Suprapubic skin (tissue), 4 donors: ENCODE measurements around the gene PDE4B. TPM values are rescaled to one million over a fixed set of nuclear protein-coding genes. Genes with fewer than 3 reads are reported as not detected.

Experiments
- DNase-seq, 2 donors: peaks; one replicate each; pipeline ENCODE4 v3.0.0-alpha.2; 2019; ENCODE audit warnings: low spot score in 2 of 2
- H3K27ac ChIP-seq: fragments of 200-600 bp; sonication (generic); one replicate; pipeline ENCODE4 v1.5.1; 2019
- H3K27me3 ChIP-seq: fragments of 200-600 bp; sonication (generic); one replicate; pipeline ENCODE4 v1.5.1; 2019
- H3K36me3 ChIP-seq: fragments of 200-600 bp; sonication (generic); one replicate; pipeline ENCODE4 v1.5.1; 2019
- H3K4me1 ChIP-seq: fragments of 200-600 bp; sonication (generic); one replicate; pipeline ENCODE4 v1.5.1; 2019
- H3K4me3 ChIP-seq: fragments of 200-600 bp; sonication (generic); one replicate; pipeline ENCODE4 v1.5.1; 2019; ENCODE audit warnings: mild to moderate bottlenecking
- H3K9me3 ChIP-seq: fragments of 200-600 bp; sonication (generic); one replicate; pipeline ENCODE4 v1.5.1; 2019
- EP300 ChIP-seq: sonication (generic); formaldehyde crosslinking; IDR thresholded peaks from one replicate; pipeline ENCODE4 v1.6.1; 2017; ENCODE audit warnings: antibody characterized with exemption
- POLR2A ChIP-seq, 2 donors: fragments of 450-650 bp; IDR thresholded peaks; one replicate each; pipeline ENCODE4 v1.6.1; 2017; ENCODE audit warnings: antibody characterized with exemption in 2 of 2, mild to moderate bottlenecking in 2 of 2, moderate library complexity in 2 of 2
- POLR2AphosphoS5 ChIP-seq, 3 donors: sonication (generic); formaldehyde crosslinking; IDR thresholded peaks; one replicate each; pipeline ENCODE4 v1.6.1; 2017; ENCODE audit warnings: antibody characterized with exemption in 3 of 3
- WGBS: methylation state at CpG from one replicate; pipeline ENCODE4 v1.1.5; 2018; 5-methylcytosine and 5-hydroxymethylcytosine counted together
- total RNA-seq, 4 donors: library from RNA; depleted of rRNA; stranded (reverse); fragments of >200 nt; gene quantifications; one replicate each; pipeline ENCODE4 v1.1.0, GENCODE V29; 2016
- TF ChIP-seq, protein P1 (sequence below), 2 donors: fragments of 200-600 bp in 1 of 2; fragments of 450-650 bp in 1 of 2; sonication (generic) in 1 of 2; IDR thresholded peaks; one replicate each; pipeline ENCODE4 v1.5.1; 2016 to 2019; ENCODE audit warnings: antibody characterized with exemption in 2 of 2, mild to moderate bottlenecking in 1 of 2, moderate library complexity in 1 of 2

The PDE4B gene
- total RNA-seq, 4 donors from 2014 or later, result 14.2 to 27.6 (median 16.7) TPM

DNA sequence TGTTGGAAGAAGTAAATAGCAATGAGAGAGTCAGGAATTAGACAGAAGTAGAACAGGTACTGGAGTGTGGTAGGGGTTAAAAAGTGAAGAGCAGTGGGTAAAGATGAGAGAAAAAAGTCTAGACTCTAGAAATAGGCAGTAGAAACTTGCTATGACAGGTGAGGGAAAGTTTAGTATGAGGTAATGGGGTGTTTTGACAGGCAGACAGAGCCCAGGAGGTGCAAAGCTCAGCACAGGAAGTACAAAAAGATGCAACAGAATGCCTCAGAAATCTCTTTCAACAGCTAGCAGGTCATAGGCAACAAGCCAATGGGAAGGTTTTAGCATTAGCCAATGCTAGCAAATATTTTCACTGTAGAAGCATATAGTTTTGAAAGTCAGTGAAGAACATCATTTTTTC is 422.2 kb downstream of the PDE4B start:
- no peak for DNase-seq
- Histone ChIP-seq H3K36me3 (no peaks in the 10 kb centered on the region), H3K27me3 (no peaks in the 10 kb centered on the region), H3K27ac (no peak overlapping the region), H3K4me1 (no peaks in the 10 kb centered on the region), H3K4me3 (no peak overlapping the region), H3K9me3 (no peaks in the 10 kb centered on the region)
- TF ChIP-seq, protein P1, sequence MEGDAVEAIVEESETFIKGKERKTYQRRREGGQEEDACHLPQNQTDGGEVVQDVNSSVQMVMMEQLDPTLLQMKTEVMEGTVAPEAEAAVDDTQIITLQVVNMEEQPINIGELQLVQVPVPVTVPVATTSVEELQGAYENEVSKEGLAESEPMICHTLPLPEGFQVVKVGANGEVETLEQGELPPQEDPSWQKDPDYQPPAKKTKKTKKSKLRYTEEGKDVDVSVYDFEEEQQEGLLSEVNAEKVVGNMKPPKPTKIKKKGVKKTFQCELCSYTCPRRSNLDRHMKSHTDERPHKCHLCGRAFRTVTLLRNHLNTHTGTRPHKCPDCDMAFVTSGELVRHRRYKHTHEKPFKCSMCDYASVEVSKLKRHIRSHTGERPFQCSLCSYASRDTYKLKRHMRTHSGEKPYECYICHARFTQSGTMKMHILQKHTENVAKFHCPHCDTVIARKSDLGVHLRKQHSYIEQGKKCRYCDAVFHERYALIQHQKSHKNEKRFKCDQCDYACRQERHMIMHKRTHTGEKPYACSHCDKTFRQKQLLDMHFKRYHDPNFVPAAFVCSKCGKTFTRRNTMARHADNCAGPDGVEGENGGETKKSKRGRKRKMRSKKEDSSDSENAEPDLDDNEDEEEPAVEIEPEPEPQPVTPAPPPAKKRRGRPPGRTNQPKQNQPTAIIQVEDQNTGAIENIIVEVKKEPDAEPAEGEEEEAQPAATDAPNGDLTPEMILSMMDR (IDR thresholded peaks at IDR 0.05), result no peak
- TF ChIP-seq POLR2A (IDR thresholded peaks at IDR 0.05) (no peak), POLR2AphosphoS5 (IDR thresholded peaks at IDR 0.05) (no peak), EP300 (no peak)

DNA sequence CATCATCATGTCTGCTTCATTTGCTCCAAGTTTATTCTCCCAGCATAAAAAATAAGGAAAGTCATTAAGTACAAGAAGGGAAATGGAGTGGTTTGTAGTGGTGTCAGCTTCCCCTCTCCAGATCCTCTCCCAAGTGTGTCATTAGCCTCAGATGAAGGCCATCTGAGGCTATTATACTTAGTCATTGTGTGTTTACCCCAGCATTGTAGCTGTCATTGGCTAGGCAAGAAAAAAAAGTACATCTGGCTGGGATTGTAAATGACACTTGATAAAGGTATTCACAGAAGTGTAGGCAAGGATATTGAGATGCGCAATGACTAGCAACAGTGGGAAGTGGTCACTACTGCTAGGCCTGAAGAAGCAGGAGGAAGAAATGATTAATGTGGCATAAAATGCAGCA is 424.3 kb downstream of the PDE4B start:
- H3K4me3 ChIP-seq, result no peak overlapping the region
- no peaks in the 10 kb centered on the region for H3K27me3 ChIP-seq
- no peak for DNase-seq
- WGBS, result 93% methylated on average over 1 of the region's 1 CpG
- H3K4me1 ChIP-seq, result no peaks in the 10 kb centered on the region
- no peaks in the 10 kb centered on the region for H3K36me3 ChIP-seq
- H3K9me3 ChIP-seq, result no peaks in the 10 kb centered on the region
- TF ChIP-seq EP300 (no peak), POLR2AphosphoS5 (IDR thresholded peaks at IDR 0.05) (no peak), POLR2A (IDR thresholded peaks at IDR 0.05) (no peak)
- TF ChIP-seq, protein P1 (IDR thresholded peaks at IDR 0.05), result no peak
- H3K27ac ChIP-seq, result no peak overlapping the region

DNA sequence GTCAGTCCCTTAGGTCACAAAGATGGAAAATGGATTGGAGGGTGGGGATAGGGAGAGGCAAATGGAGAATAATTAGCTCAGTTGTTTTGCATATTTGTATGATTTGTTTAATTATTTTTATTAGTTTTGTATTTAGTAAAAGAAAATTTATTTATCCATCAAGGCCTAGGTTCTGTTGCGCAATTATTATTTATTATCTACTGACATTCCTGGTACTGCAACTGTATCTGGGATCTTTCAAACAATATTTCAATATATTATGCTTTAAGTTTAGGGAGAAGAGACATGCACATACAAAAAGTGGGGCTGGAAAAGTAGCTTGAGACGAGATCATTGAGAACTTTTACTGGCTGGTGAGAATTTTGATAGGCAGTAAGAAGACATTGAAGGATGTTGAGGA is 424.9 kb downstream of the PDE4B start:
- H3K27ac ChIP-seq, result no peak overlapping the region
- H3K27me3 ChIP-seq, result no peaks in the 10 kb centered on the region
- H3K4me1 ChIP-seq, result no peaks in the 10 kb centered on the region
- DNase-seq, result no peak
- no peaks in the 10 kb centered on the region for H3K9me3 ChIP-seq
- 95% methylated on average over 2 of the region's 2 CpGs for WGBS
- no peak for TF ChIP-seq POLR2A (IDR thresholded peaks at IDR 0.05)
- TF ChIP-seq POLR2AphosphoS5 (IDR thresholded peaks at IDR 0.05), result no peak
- H3K4me3 ChIP-seq, result no peak overlapping the region
- no peaks in the 10 kb centered on the region for H3K36me3 ChIP-seq

GRCh38 chr1:66220477-66220876 is 427.8 kb downstream of the PDE4B start:
- WGBS, result 4% methylated on average over 1 of the region's 1 CpG
- H3K27ac ChIP-seq, result no peak overlapping the region
- TF ChIP-seq POLR2AphosphoS5 (IDR thresholded peaks at IDR 0.05) (no peak), POLR2A (IDR thresholded peaks at IDR 0.05) (no peak), EP300 (no peak)
- TF ChIP-seq, protein P1 (IDR thresholded peaks at IDR 0.05), result no peak
- no peaks in the 10 kb centered on the region for H3K9me3 ChIP-seq
- no peak overlapping the region for H3K4me3 ChIP-seq
- no peaks in the 10 kb centered on the region for H3K4me1 ChIP-seq
- no peaks in the 10 kb centered on the region for H3K36me3 ChIP-seq
- peaks cover 4% of the 10 kb centered on the region for H3K27me3 ChIP-seq
- no peak for DNase-seq

DNA sequence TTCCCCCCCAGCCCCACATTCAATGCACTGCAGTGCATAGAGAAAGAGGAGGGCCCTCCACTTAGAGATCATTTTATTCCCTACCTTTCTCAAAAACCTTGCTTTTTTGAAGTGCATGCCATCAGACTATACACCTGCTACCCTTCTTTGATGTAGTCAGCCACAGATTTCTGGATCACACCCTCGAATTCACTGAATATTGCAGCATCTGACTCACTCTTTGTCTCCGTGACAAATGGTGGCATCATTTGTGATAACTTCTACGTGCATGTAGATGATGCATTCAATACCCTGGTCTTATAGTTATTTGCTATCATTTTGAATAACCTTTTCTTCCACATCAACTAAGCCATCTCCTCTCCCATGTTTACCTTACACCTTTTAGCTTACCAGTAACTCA is 431.0 kb downstream of the PDE4B start:
- no peak overlapping the region for H3K27ac ChIP-seq
- H3K4me3 ChIP-seq, result no peak overlapping the region
- H3K4me1 ChIP-seq, result no peaks in the 10 kb centered on the region
- H3K27me3 ChIP-seq, result peaks cover 4% of the 10 kb centered on the region
- no peak for DNase-seq
- H3K36me3 ChIP-seq, result no peaks in the 10 kb centered on the region
- no peaks in the 10 kb centered on the region for H3K9me3 ChIP-seq
- TF ChIP-seq EP300, result no peak
- no peak for TF ChIP-seq POLR2A (IDR thresholded peaks at IDR 0.05)
- no peak for TF ChIP-seq POLR2AphosphoS5 (IDR thresholded peaks at IDR 0.05)
- TF ChIP-seq, protein P1 (IDR thresholded peaks at IDR 0.05), result no peak
- WGBS, result 74% methylated on average over 3 of the region's 3 CpGs

- no peak for DNase-seq
- Histone ChIP-seq H3K27me3 (peaks cover 4% of the 10 kb centered on the region), H3K36me3 (no peaks in the 10 kb centered on the region), H3K4me3 (no peak overlapping the region), H3K9me3 (no peaks in the 10 kb centered on the region), H3K4me1 (no peaks in the 10 kb centered on the region), H3K27ac (no peak overlapping the region)
- TF ChIP-seq EP300 (no peak), POLR2AphosphoS5 (IDR thresholded peaks at IDR 0.05) (no peak), POLR2A (IDR thresholded peaks at IDR 0.05) (no peak)
- TF ChIP-seq, protein P1 (IDR thresholded peaks at IDR 0.05), result no peak
- 79% methylated on average over 4 of the region's 4 CpGs for WGBS
These were observed 434.3 kb downstream of the PDE4B start for GRCh38 chr1:66226985-66227384.
